ENCODE results near the gene SLIT3. TPM values are rescaled to one million over a fixed set of nuclear protein-coding genes. Genes with fewer than 3 reads are reported as not detected.

SLIT3 gene
- total RNA-seq, 4 donors from 2014 or later: 46.3 to 89.0 (median 68.0) TPM

- no peak for TF ChIP-seq CTCF (IDR thresholded peaks at IDR 0.05)
- no peak for ATAC-seq (ENCODE audit: low FRiP score)
- no peak for DNase-seq (ENCODE audit: low spot score)
These were observed 17.1 kb downstream of the SLIT3 start for GRCh38 chr5:169283887-169284286.

GRCh38 chr5:169281625-169282024 is 19.3 kb downstream of the SLIT3 start:
- TF ChIP-seq CTCF (IDR thresholded peaks at IDR 0.05): no peak
- ATAC-seq (ENCODE audit: low FRiP score) (no peak), DNase-seq (ENCODE audit: low spot score) (no peak)

- no peak for ATAC-seq (ENCODE audit: low FRiP score)
- no peak for DNase-seq (ENCODE audit: low spot score)
- no peak for TF ChIP-seq CTCF (IDR thresholded peaks at IDR 0.05)
These were observed 20.2 kb downstream of the SLIT3 start for GRCh38 chr5:169280696-169281095.

GRCh38 chr5:169280286-169280685 is 20.7 kb downstream of the SLIT3 start:
- TF ChIP-seq CTCF (IDR thresholded peaks at IDR 0.05): no peak
- DNase-seq (ENCODE audit: low spot score): no peak
- ATAC-seq (ENCODE audit: low FRiP score): no peak

- TF ChIP-seq CTCF (IDR thresholded peaks at IDR 0.05): no peak
- DNase-seq (ENCODE audit: low spot score): no peak
- ATAC-seq (ENCODE audit: low FRiP score): no peak
These were observed 21.8 kb downstream of the SLIT3 start for GRCh38 chr5:169279125-169279524.

GRCh38 chr5:169273881-169274280 is 27.1 kb downstream of the SLIT3 start:
- DNase-seq (ENCODE audit: low spot score): no peak
- ATAC-seq (ENCODE audit: low FRiP score): no peak
- TF ChIP-seq CTCF (IDR thresholded peaks at IDR 0.05): no peak

- no peak for TF ChIP-seq CTCF (IDR thresholded peaks at IDR 0.05)
- ATAC-seq (ENCODE audit: low FRiP score): no peak
- DNase-seq (ENCODE audit: low spot score): no peak
These were observed 27.5 kb downstream of the SLIT3 start for GRCh38 chr5:169273451-169273850.

All from omental fat pad (tissue), 4 donors.